Esophagus squamous epithelium (tissue), 4 donors: ENCODE measurements around the gene CSNK2B.

Source experiments
- POLR2A ChIP-seq, 4 donors: fragments of 450-650 bp; IDR thresholded peaks; one replicate each; pipeline ENCODE4 v1.6.1; 2017; ENCODE audit warnings: antibody characterized with exemption in 4 of 4, mild to moderate bottlenecking in 4 of 4, moderate library complexity in 3 of 4
- TF ChIP-seq, protein P1 (sequence below), 6 experiments: fragments of 450-650 bp in 4 of 6; fragments of 200-600 bp in 2 of 6; sonication (generic) in 2 of 6; IDR thresholded peaks; one replicate each; pipeline ENCODE4 v1.5.1; 2016 to 2019; ENCODE audit warnings: antibody characterized with exemption in 6 of 6, mild to moderate bottlenecking in 4 of 6, moderate library complexity in 4 of 6

DNA sequence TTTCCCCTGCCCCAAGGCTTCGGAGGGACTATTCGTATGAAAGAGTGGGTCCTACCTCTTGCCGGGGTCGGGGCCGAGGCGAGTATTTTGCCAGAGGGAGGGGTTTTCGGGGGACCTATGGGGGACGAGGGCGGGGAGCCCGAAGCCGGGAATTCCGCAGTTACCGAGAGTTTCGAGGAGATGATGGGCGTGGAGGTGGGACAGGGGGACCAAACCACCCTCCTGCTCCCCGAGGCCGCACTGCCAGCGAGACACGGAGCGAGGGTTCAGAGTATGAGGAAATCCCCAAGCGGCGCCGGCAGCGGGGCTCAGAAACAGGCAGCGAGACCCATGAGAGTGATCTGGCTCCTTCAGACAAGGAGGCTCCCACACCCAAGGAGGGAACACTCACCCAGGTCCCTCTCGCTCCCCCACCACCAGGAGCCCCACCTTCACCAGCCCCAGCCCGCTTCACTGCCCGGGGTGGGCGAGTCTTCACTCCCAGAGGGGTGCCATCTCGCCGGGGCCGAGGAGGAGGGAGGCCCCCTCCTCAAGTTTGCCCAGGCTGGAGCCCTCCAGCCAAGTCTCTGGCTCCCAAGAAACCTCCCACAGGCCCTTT, 34.1 kb upstream of the CSNK2B start:
- TF ChIP-seq, protein P1, sequence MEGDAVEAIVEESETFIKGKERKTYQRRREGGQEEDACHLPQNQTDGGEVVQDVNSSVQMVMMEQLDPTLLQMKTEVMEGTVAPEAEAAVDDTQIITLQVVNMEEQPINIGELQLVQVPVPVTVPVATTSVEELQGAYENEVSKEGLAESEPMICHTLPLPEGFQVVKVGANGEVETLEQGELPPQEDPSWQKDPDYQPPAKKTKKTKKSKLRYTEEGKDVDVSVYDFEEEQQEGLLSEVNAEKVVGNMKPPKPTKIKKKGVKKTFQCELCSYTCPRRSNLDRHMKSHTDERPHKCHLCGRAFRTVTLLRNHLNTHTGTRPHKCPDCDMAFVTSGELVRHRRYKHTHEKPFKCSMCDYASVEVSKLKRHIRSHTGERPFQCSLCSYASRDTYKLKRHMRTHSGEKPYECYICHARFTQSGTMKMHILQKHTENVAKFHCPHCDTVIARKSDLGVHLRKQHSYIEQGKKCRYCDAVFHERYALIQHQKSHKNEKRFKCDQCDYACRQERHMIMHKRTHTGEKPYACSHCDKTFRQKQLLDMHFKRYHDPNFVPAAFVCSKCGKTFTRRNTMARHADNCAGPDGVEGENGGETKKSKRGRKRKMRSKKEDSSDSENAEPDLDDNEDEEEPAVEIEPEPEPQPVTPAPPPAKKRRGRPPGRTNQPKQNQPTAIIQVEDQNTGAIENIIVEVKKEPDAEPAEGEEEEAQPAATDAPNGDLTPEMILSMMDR (IDR thresholded peaks at IDR 0.05), result no peak
- no peak for TF ChIP-seq POLR2A (IDR thresholded peaks at IDR 0.05)
